Spleen (tissue), 11 donors: ENCODE measurements around the gene KCP. TPM values are rescaled to one million over a fixed set of nuclear protein-coding genes. Genes with fewer than 3 reads are reported as not detected.

Experiments
- DNase-seq: peaks from one replicate; pipeline ENCODE4 v3.0.0-alpha.2; 2020
- H3K27ac ChIP-seq, 8 donors: fragments of 200-600 bp; sonication (generic) in 7 of 8; 1 replicate in 4 of 8; 2 replicates in 4 of 8; pipeline versions ENCODE4 v1.5.0 to v1.8.0; 2016 to 2021; ENCODE audit warnings: inconsistent platforms in 4 of 8, mild to moderate bottlenecking in 4 of 8, moderate library complexity in 1 of 8
- H3K27me3 ChIP-seq, 7 donors: fragments of 200-600 bp; sonication (generic) in 6 of 7; replicated peaks in 1 of 7; 1 replicate in 4 of 7; 2 replicates in 3 of 7; pipeline versions ENCODE4 v1.5.0 to v1.8.0; 2016 to 2021; ENCODE audit warnings: inconsistent platforms in 3 of 7, mild to moderate bottlenecking in 1 of 7
- H3K36me3 ChIP-seq, 6 donors: fragments of 200-600 bp; sonication (generic) in 5 of 6; 1 replicate in 4 of 6; 2 replicates in 2 of 6; pipeline versions ENCODE4 v1.5.0 to v1.8.0; 2016 to 2021; ENCODE audit warnings: inconsistent platforms in 2 of 6
- H3K4me1 ChIP-seq, 6 donors: fragments of 200-600 bp; sonication (generic) in 5 of 6; 1 replicate in 3 of 6; 2 replicates in 3 of 6; pipeline versions ENCODE4 v1.5.0 to v1.8.0; 2016 to 2021; ENCODE audit warnings: inconsistent platforms in 3 of 6
- H3K4me3 ChIP-seq, 8 donors: fragments of 200-600 bp; sonication (generic) in 7 of 8; 1 replicate in 4 of 8; 2 replicates in 4 of 8; pipeline versions ENCODE4 v1.5.0 to v1.8.0; 2016 to 2021; ENCODE audit warnings: inconsistent platforms in 4 of 8, mild to moderate bottlenecking in 4 of 8, moderate library complexity in 2 of 8
- H3K9me3 ChIP-seq, 8 donors: fragments of 200-600 bp; sonication (generic) in 7 of 8; 1 replicate in 4 of 8; 2 replicates in 4 of 8; pipeline versions ENCODE4 v1.5.0 to v1.8.0; 2016 to 2021; ENCODE audit warnings: inconsistent platforms in 4 of 8
- POLR2A ChIP-seq, 3 donors: fragments of 450-650 bp; IDR thresholded peaks; one replicate each; pipeline ENCODE4 v1.5.1; 2017; ENCODE audit warnings: antibody characterized with exemption in 3 of 3, mild to moderate bottlenecking in 1 of 3
- POLR2AphosphoS5 ChIP-seq, 3 donors: sonication (generic); formaldehyde crosslinking; IDR thresholded peaks; one replicate each; pipeline ENCODE4 v1.5.1; 2017; ENCODE audit warnings: antibody characterized with exemption in 3 of 3
- WGBS, 5 donors: extraction: QIAGEN DNeasy Blood & Tissue Kit in 3 of 5; methylation state at CpG; one replicate each; pipeline versions ENCODE4 v1.1.5 to v1.1.7; 2013 to 2018; 5-methylcytosine and 5-hydroxymethylcytosine counted together
- intact Hi-C: fragments of 100-400 bp; cut with DNase I; formaldehyde crosslinking; loops from one replicate; pipeline ENCODE4 v1.15.0; 2023; ENCODE audit warnings: low total_unique reads
- polyA plus RNA-seq, 3 donors: library from polyadenylated mRNA; stranded (reverse); fragments of 200-250 nt; gene quantifications; one replicate each; pipeline ENCODE4 v1.2.1, GENCODE V29; 2013
- total RNA-seq, 7 donors: library from RNA; depleted of rRNA in 3 of 7; stranded (reverse); fragments of >200 nt in 3 of 7; fragmentation: NEBNext Ultra II Directional in 4 of 7; extraction: Animal tissue kit (Norgen Biotek cat#: 25700) in 4 of 7; gene quantifications; one replicate each; pipeline versions ENCODE4 v1.1.0 to v1.2.1, GENCODE V29; 2016 to 2021
- TF ChIP-seq, protein P1 (sequence below), 11 experiments: fragments of 200-600 bp in 7 of 11; fragments of 450-650 bp in 4 of 11; sonication (generic) in 4 of 11; IDR thresholded peaks in 8 of 11; conservative IDR thresholded peaks in 3 of 11; 1 replicate in 7 of 11; 2 replicates in 4 of 11; pipeline versions ENCODE4 v1.4.0 to v1.8.0; 2016 to 2021; ENCODE audit warnings: antibody characterized with exemption in 11 of 11, inconsistent platforms in 4 of 11, mild to moderate bottlenecking in 1 of 11
- donor health status: healthy with polysubstance abuse.
- donor health status: DM: no; HTN: no; CAD: no; lungs with moderate emphysema.
- donor health status: DM: no; HTN: no; CAD: no.
- donor health status: Bipolar disorder and iron deficiency.
- donor health status: healthy.
- donor health status: DM: no; HTN: no; CAD: no.
- donor health status: DM: yes; HTN: yes; CAD: no.

KCP gene
- total and polyA plus RNA-seq, 10 donors = 0.06 to 2.1 (median 0.71) TPM

DNA sequence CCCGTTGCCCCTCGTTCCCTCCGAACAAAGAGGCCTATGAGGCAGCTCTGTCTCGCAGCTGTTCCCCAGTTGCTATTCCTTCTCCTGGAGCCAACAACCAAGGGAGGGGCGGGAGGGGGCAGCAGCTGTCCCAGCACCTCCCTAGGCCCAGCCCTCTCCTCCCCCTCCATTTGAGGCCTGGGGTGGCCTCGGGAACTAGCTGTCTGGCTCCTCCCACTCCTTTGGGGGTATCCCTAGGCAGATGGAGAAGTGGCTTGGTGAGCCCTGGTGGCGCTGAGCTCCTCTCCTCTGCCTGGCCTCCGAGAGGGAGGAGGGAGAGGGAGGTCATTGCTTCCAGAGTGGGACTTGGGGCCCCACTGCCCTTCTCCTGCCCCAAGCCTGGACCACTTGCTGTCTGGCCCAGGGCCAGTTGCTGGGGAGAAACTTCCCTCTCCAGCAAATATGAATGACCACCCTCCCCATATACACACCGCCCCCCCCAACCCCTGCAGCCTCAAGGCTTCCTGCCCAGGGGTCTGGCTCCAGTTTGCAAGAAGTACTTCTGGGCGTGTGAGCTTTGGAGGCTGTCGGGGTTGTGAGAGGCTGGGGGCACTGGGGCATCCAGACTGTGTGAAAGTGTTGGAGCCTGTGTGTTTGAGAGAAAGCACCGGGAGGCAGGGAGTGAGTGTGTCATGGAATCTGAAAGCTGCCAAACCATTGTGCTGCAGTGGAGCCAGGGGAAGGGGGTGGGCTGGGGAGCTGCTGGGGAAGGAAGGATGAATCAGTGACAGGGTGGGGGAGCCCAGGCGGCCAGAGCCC lies 77.2 kb downstream of the KCP start:
- peaks cover 4 to 56% (median 46%) of the 10 kb centered on the region in 7 donors for H3K27me3 ChIP-seq

DNA sequence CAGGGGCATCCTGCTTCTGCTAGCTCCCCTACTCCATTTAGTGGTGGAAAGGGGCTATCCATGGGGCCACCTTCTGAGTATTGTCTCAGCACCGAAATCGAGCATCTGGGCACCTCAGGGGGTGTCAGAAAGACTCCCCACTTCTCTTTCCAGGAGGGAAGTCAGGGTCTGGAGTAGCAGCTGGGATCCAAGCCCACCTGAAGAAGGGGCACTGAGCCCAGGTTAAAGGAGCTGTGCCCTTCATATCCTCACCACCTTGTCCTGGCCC lies 77.7 kb downstream of the KCP start:
- Histone ChIP-seq H3K27ac (no peak overlapping the region), H3K27me3 (peaks cover 4 to 61% (median 48%) of the 10 kb centered on the region in 7 donors), H3K9me3 (no peaks in the 10 kb centered on the region), H3K36me3 (no peaks in the 10 kb centered on the region), H3K4me1 (peaks cover 16 to 40% (median 29%) of the 10 kb centered on the region in 6 donors), H3K4me3 (no peak overlapping the region)
- 26 to 43% (median 29%) methylated on average over 2 of the region's 2 CpGs for WGBS, 5 donors
- DNase-seq = no peak
- intact Hi-C loops = no loop called here
- TF ChIP-seq POLR2AphosphoS5 (IDR thresholded peaks at IDR 0.05) (no peak), POLR2A (IDR thresholded peaks at IDR 0.05) (no peak)
- TF ChIP-seq, protein P1, sequence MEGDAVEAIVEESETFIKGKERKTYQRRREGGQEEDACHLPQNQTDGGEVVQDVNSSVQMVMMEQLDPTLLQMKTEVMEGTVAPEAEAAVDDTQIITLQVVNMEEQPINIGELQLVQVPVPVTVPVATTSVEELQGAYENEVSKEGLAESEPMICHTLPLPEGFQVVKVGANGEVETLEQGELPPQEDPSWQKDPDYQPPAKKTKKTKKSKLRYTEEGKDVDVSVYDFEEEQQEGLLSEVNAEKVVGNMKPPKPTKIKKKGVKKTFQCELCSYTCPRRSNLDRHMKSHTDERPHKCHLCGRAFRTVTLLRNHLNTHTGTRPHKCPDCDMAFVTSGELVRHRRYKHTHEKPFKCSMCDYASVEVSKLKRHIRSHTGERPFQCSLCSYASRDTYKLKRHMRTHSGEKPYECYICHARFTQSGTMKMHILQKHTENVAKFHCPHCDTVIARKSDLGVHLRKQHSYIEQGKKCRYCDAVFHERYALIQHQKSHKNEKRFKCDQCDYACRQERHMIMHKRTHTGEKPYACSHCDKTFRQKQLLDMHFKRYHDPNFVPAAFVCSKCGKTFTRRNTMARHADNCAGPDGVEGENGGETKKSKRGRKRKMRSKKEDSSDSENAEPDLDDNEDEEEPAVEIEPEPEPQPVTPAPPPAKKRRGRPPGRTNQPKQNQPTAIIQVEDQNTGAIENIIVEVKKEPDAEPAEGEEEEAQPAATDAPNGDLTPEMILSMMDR (IDR thresholded peaks at IDR 0.05 in 8 of 11, conservative IDR thresholded peaks at IDR 0.05 in 3 of 11) = no peak

More for the DNA sequence above, 77.2 kb downstream of the KCP start:
- no peaks in the 10 kb centered on the region for H3K36me3 ChIP-seq
- WGBS, 5 donors = 22 to 33% (median 27%) methylated on average over 12 to 13 of the region's 13 CpGs
- H3K4me1 ChIP-seq = peaks cover 16 to 40% (median 29%) of the 10 kb centered on the region in 6 donors
- DNase-seq = peak; percentile 66
- no peaks in the 10 kb centered on the region for H3K9me3 ChIP-seq
- TF ChIP-seq POLR2AphosphoS5 (IDR thresholded peaks at IDR 0.05) = no peak
- TF ChIP-seq POLR2A (IDR thresholded peaks at IDR 0.05) = no peak
- TF ChIP-seq, protein P1 (IDR thresholded peaks at IDR 0.05 in 8 of 11, conservative IDR thresholded peaks at IDR 0.05 in 3 of 11) = no peak
- no peak overlapping the region for H3K4me3 ChIP-seq
- H3K27ac ChIP-seq = no peak overlapping the region
- intact Hi-C loops = no loop called here

DNA sequence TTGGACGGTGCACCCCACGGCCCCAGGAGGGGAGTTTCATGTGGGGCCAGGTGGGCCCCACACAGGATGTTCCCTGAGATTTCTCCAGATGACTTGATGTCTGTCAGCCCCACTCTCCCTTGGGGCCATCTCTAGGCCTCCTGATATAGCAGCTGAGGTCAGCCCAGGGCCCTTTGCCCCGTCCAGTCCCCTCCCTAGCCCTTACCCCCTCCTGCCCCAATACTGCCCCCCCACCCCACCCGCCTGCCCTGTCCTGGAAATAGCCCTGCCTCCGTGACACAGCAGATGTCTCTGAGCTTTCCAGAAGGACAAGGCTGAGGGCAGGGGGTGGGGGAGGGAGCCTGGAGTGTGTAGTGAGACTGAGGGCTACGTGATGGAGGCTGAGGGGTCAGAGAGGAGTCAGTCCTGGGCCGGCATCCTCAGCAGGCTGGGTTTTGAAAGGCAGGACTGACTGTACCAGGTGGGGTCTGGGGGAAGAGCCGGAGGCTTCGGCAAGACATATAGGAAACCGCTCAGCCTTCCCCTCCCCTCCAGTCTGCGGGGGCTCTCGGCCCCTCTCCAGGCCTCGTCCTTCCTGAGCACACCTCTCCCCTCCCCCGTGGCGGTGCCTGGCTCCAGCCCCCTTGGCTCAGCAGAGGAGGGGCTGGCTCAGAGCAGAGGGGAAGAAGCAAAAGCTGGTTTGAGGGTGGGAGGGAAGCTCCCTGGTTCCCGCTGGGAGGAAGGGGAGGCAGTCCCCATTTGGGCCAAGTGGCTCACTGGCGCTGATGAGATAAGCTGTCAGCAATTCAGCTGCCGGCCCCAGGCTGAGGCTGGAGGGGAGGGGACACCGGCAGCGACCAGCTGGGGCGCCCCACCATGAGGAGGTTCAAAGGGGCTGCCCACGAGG lies 78.3 kb downstream of the KCP start:
- peaks cover 16 to 40% (median 29%) of the 10 kb centered on the region in 6 donors for H3K4me1 ChIP-seq
- peaks cover 4 to 67% (median 48%) of the 10 kb centered on the region in 7 donors for H3K27me3 ChIP-seq
- H3K36me3 ChIP-seq = no peaks in the 10 kb centered on the region
- DNase-seq = peak; percentile 63
- intact Hi-C loops = no loop called here
- no peak overlapping the region for H3K27ac ChIP-seq
- WGBS, 5 donors = 11 to 25% (median 15%) methylated on average over 15 to 22 of the region's 22 CpGs
- no peaks in the 10 kb centered on the region for H3K9me3 ChIP-seq
- TF ChIP-seq POLR2A (IDR thresholded peaks at IDR 0.05) (no peak), POLR2AphosphoS5 (IDR thresholded peaks at IDR 0.05) (no peak)
- TF ChIP-seq, protein P1 (IDR thresholded peaks at IDR 0.05 in 8 of 11, conservative IDR thresholded peaks at IDR 0.05 in 3 of 11) = no peak
- H3K4me3 ChIP-seq = no peak overlapping the region
